A549 (cell line): ENCODE results near the gene POLE. TPM values are rescaled to one million over a fixed set of nuclear protein-coding genes. Genes with fewer than 3 reads are reported as not detected.
A peak's percentile ranks its signal among the peaks of the same experiment; 100 is the strongest.

Experiments used
- ATAC-seq, 2 experiments: fragments of 200-7000 bp in 1 of 2; fragments of >200 bp in 1 of 2; cut with Nextera tagmentation in 1 of 2; cut with Tn5 transposase in 1 of 2; 3 replicates each; pipeline versions ENCODE4 v1.8.0 to v1.9.1; 2018 to 2020; ENCODE audit warnings: mild to moderate bottlenecking in 1 of 2, moderate library complexity in 1 of 2
- CTCF ChIA-PET: fragments of 300-600 bp; sonication (Branson Sonifier 250); formaldehyde crosslinking; extraction: SDS; loops from one replicate; lab custom pipeline; 2021; ENCODE audit warnings: antibody characterized with exemption, inconsistent platforms; lab: Yijun Ruan, JAX
- POLR2A ChIA-PET: fragments of 350-600 bp; formaldehyde crosslinking; extraction: SDS; loops from one replicate; lab custom pipeline; 2021; ENCODE audit warnings: antibody characterized with exemption, inconsistent platforms; lab: Yijun Ruan, JAX
- DNase-seq, 2 experiments: peaks; one replicate each; pipeline versions ENCODE4 v3.0.0 to v3.0.0-alpha.2; 2011 to 2016; ENCODE audit warnings: low read depth in 1 of 2, low spot score in 1 of 2
- FAIRE-seq: peaks from 2 replicates; lab custom pipeline; 2011; peaks lifted over from hg19 to GRCh38; lab: Jason Lieb, UNC
- H3K27ac ChIP-seq, 2 experiments: fragments of >200 bp; sonication (Bioruptor Twin); formaldehyde crosslinking; 3 replicates each; pipeline ENCODE4 v1.5.1; 2016 to 2017
- H3K4me1 ChIP-seq: fragments of >200 bp; sonication (Bioruptor Twin); formaldehyde crosslinking; 3 replicates; pipeline ENCODE4 v1.6.1; 2016
- H3K4me2 ChIP-seq: fragments of >200 bp; sonication (Bioruptor Twin); formaldehyde crosslinking; 3 replicates; pipeline ENCODE4 v1.6.1; 2016
- H3K4me3 ChIP-seq: fragments of >200 bp; sonication (Bioruptor Twin); formaldehyde crosslinking; 3 replicates; pipeline ENCODE4 v1.5.1; 2016
- H3K9me3 ChIP-seq: fragments of >200 bp; sonication (Bioruptor Twin); formaldehyde crosslinking; 3 replicates; pipeline ENCODE4 v1.6.1; 2016
- BHLHE40 ChIP-seq: IDR thresholded peaks from 2 replicates; pipeline ENCODE4 v1.6.1; 2012; ENCODE audit warnings: low read depth, low read length, inconsistent platforms
- EHF ChIP-seq: fragments of 250-450 bp; sonication (Bioruptor Pico); IDR thresholded peaks from 2 replicates; pipeline ENCODE4 v1.5.0; 2020; ENCODE audit warnings: mild to moderate bottlenecking
- EP300 ChIP-seq, 2 experiments: fragments of >200 bp; sonication (Bioruptor Twin); formaldehyde crosslinking; IDR thresholded peaks; 2 replicates in 1 of 2; 3 replicates in 1 of 2; pipeline ENCODE4 v1.6.1; 2016 to 2017
- FOSL2 ChIP-seq, 2 experiments: fragments of 450-650 bp in 1 of 2; fragments of >200 bp in 1 of 2; sonication (Bioruptor Twin) in 1 of 2; formaldehyde crosslinking; IDR thresholded peaks; 2 replicates each; pipeline versions ENCODE4 v1.5.0 to v1.6.1; 2016 to 2020; ENCODE audit warnings: mild to moderate bottlenecking in 1 of 2, moderate library complexity in 1 of 2
- HOXB13 ChIP-seq: fragments of 250-450 bp; sonication (Bioruptor Pico); IDR thresholded peaks from 2 replicates; pipeline ENCODE4 v1.5.0; 2020; ENCODE audit warnings: low read depth, mild to moderate bottlenecking, moderate library complexity
- JUN ChIP-seq, 2 experiments: fragments of >200 bp; sonication (Bioruptor Twin); formaldehyde crosslinking; IDR thresholded peaks; 2 replicates in 1 of 2; 3 replicates in 1 of 2; pipeline ENCODE4 v1.6.1; 2016 to 2017
- KDM1A ChIP-seq: fragments of 200-600 bp; sonication (generic); IDR thresholded peaks from 2 replicates; pipeline ENCODE4 v1.6.1; 2016; ENCODE audit warnings: low read depth, mild to moderate bottlenecking
- KDM5A ChIP-seq: fragments of 200-600 bp; sonication (generic); IDR thresholded peaks from 2 replicates; pipeline ENCODE4 v1.6.1; 2016; ENCODE audit warnings: antibody characterized with exemption, mild to moderate bottlenecking
- MAFK ChIP-seq: fragments of 450-650 bp; IDR thresholded peaks from 2 replicates; pipeline ENCODE4 v1.6.1; 2014; ENCODE audit not compliant: partially characterized antibody
- MAZ ChIP-seq: fragments of 150-350 bp; IDR thresholded peaks from 2 replicates; pipeline ENCODE4 v1.6.1; 2014; ENCODE audit warnings: antibody characterized with exemption, low read depth, low read length, borderline replicate concordance
- NFE2L2 ChIP-seq: fragments of 150-350 bp; conservative IDR thresholded peaks from 2 replicates; pipeline ENCODE4 v1.6.1; 2014; ENCODE audit warnings: low read length
- NPAS2 ChIP-seq: fragments of 250-450 bp; sonication (Bioruptor Pico); IDR thresholded peaks from 2 replicates; pipeline ENCODE4 v1.8.0; 2022; ENCODE audit warnings: mild to moderate bottlenecking, moderate library complexity, borderline replicate concordance
- POLR2A ChIP-seq: IDR thresholded peaks from 2 replicates; pipeline ENCODE4 v1.6.1; 2012; ENCODE audit warnings: mild to moderate bottlenecking, low read length
- RARB ChIP-seq: fragments of 250-450 bp; sonication (Bioruptor Pico); IDR thresholded peaks from 2 replicates; pipeline ENCODE4 v1.8.0; 2021; ENCODE audit warnings: mild to moderate bottlenecking, moderate library complexity
- RFX5 ChIP-seq: fragments of 450-650 bp; IDR thresholded peaks from 2 replicates; pipeline ENCODE4 v1.7.1; 2014; ENCODE audit warnings: antibody characterized with exemption, mild to moderate bottlenecking, moderate library complexity
- SREBF2 ChIP-seq: fragments of 450-650 bp; IDR thresholded peaks from 2 replicates; pipeline ENCODE4 v1.6.1; 2014; ENCODE audit warnings: mild to moderate bottlenecking, moderate library complexity
- TP53 ChIP-seq: fragments of 250-450 bp; sonication (Bioruptor Pico); IDR thresholded peaks from 2 replicates; pipeline ENCODE4 v1.5.0; 2021; ENCODE audit warnings: mild to moderate bottlenecking, moderate library complexity
- ZFP36 ChIP-seq: fragments of 450-650 bp; IDR thresholded peaks from 2 replicates; pipeline ENCODE4 v1.6.1; 2014; ENCODE audit warnings: borderline replicate concordance; ENCODE audit not compliant: partially characterized antibody
- WGBS: methylation state at CpG from one replicate; pipeline ENCODE4 v1.1.6; 2017; ENCODE audit errors: missing lambda C conversion rate; 5-methylcytosine and 5-hydroxymethylcytosine counted together
- polyA plus RNA-seq, 4 experiments: library from polyadenylated mRNA; depleted of rRNA in 3 of 4; stranded (reverse); fragments of >200 nt; fragmentation: RNase III in 1 of 4; extraction: RNeasy Plus Mini Kit Qiagen cat#74134 plus additional on column Dnase treatment in 1 of 4; gene quantifications; 2 replicates in 3 of 4; 3 replicates in 1 of 4; pipeline ENCODE4 v1.2.3, GENCODE V29; 2011 to 2017
- TF ChIP-seq, protein P1 (sequence below): IDR thresholded peaks from 2 replicates; pipeline ENCODE4 v1.6.1; 2012
- TF ChIP-seq, protein P2 (sequence below): IDR thresholded peaks from 2 replicates; pipeline ENCODE4 v1.6.1; 2012; ENCODE audit warnings: low read depth, borderline replicate concordance
- TF ChIP-seq, protein P3 (sequence below): fragments of >200 bp; sonication (Bioruptor Twin); formaldehyde crosslinking; IDR thresholded peaks from 2 replicates; pipeline ENCODE4 v1.6.1; 2016
- TF ChIP-seq, protein P4 (sequence below): fragments of 150-350 bp; IDR thresholded peaks from 2 replicates; pipeline ENCODE4 v1.6.1; 2014; ENCODE audit warnings: low read depth, mild to moderate bottlenecking, low read length
- TF ChIP-seq, protein P5 (sequence below): fragments of 250-450 bp; sonication (Bioruptor Pico); IDR thresholded peaks from 2 replicates; pipeline ENCODE4 v1.5.0; 2020; ENCODE audit warnings: low read depth, mild to moderate bottlenecking, moderate library complexity

Gene POLE
- polyA plus RNA-seq, 2 of the 4 experiments (the other 2 are of a cell fraction) = 28.9 to 67.2 TPM

DNA sequence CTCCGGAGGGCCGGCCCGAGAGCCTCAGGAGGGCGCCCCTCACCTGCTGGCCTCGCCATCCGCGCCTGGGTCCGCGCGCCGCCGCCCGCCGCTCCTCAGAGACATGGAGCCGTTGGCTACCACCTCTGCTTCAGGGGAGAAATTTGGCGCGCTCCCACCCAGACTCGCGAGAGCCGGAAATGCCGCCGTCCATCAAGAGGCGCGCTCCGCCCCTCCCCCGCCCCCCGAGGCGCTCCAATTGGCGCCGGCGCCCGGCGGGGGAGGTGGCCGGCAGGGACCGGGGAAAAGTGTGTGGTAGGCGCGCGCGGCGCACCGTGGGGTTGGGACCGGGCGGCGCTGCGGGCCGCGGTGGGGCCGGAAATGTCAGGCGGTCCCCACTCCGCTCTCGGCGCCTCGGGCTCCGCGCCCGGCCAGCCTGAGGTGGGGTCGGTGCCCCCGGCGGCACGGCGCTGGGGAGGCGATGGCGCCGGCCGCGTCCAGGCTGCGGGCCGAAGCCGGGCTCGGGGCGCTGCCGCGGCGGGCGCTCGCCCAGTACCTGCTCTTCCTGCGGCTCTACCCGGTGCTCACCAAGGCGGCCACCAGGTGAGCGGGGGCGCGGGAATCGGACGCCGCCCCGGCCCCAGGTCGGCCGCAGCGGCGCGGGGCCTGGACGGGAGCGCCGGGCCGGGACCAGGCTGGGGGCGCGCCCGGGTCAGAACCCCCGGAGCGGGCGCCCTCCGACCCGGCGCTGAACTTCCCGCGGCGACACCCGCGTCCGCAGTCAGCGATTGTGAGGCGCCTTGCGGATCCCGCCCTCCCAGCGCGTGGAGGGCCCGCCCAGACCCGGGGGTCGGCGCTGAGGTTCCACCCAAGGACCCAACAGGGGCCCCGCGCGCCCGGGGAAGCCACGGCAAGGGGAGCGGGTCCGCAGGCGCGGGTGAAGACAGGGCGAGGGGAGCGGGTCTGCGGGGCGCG is at the start of gene POLE, which contains the start of gene PXMP2 (continued):
- TF ChIP-seq, protein P1, sequence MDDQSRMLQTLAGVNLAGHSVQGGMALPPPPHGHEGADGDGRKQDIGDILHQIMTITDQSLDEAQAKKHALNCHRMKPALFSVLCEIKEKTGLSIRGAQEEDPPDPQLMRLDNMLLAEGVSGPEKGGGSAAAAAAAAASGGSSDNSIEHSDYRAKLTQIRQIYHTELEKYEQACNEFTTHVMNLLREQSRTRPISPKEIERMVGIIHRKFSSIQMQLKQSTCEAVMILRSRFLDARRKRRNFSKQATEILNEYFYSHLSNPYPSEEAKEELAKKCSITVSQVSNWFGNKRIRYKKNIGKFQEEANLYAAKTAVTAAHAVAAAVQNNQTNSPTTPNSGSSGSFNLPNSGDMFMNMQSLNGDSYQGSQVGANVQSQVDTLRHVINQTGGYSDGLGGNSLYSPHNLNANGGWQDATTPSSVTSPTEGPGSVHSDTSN = peak; percentile 41
- TF ChIP-seq SREBF2 (no peak), FOSL2 (IDR thresholded peaks at IDR 0.05) (no peak), FOSL2 (CRISPR knock-in tag; IDR thresholded peaks at IDR 0.05) (no peak), RFX5 (no peak), HOXB13 (CRISPR knock-in tag) (no peak), MAFK (no peak), NPAS2 (CRISPR knock-in tag) (no peak), NFE2L2 (no peak), BHLHE40 (no peak), EP300 (IDR thresholded peaks at IDR 0.05) (no peak), KDM1A (no peak), ZFP36 (no peak), POLR2A (peak; percentile 44), TP53 (CRISPR knock-in tag) (no peak)
- TF ChIP-seq, protein P2, sequence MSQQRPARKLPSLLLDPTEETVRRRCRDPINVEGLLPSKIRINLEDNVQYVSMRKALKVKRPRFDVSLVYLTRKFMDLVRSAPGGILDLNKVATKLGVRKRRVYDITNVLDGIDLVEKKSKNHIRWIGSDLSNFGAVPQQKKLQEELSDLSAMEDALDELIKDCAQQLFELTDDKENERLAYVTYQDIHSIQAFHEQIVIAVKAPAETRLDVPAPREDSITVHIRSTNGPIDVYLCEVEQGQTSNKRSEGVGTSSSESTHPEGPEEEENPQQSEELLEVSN = peak; percentile 73; the same call in 1 of the 2 replicates
- TF ChIP-seq, protein P3, sequence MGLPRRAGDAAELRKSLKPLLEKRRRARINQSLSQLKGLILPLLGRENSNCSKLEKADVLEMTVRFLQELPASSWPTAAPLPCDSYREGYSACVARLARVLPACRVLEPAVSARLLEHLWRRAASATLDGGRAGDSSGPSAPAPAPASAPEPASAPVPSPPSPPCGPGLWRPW = no peak
- TF ChIP-seq, protein P4, sequence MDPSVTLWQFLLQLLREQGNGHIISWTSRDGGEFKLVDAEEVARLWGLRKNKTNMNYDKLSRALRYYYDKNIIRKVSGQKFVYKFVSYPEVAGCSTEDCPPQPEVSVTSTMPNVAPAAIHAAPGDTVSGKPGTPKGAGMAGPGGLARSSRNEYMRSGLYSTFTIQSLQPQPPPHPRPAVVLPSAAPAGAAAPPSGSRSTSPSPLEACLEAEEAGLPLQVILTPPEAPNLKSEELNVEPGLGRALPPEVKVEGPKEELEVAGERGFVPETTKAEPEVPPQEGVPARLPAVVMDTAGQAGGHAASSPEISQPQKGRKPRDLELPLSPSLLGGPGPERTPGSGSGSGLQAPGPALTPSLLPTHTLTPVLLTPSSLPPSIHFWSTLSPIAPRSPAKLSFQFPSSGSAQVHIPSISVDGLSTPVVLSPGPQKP = no peak

DNA sequence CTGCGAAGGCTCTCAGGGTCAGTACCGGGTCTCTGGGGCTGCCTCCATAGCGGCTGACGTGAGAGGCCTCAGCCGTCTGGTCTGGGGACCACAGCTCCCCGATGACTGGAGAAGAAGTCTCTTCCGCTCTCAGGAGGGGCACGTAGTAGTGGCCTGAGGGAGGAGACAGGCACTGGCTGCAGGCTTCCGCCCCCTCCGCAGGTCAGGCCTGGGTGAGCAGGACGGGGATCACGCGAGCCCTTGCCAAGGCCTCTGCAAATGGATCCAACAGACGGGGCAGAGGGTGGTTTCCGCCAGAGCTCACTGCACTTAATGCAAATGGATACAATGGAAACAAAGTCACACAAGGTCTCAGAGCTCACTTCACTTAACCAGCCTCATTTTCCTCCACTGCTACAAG is 49.8 kb upstream of the POLE start:
- 92% methylated on average over 14 of the region's 15 CpGs for WGBS
- Histone ChIP-seq H3K4me2 (no peak overlapping the region), H3K4me1 (no peaks in the 10 kb centered on the region), H3K27ac (no peak overlapping the region), H3K4me3 (no peak overlapping the region)
- no peak; a peak in 1 of 6 replicates for ATAC-seq
- DNase-seq = no peak
- POLR2A ChIA-PET = no interaction called here
- no peak for FAIRE-seq
- CTCF ChIA-PET = interaction anchor here (0.6 to 1.6 kb wide), 2 partner anchors 16 to 366 kb away, joined by 3 to 4 read pairs; no protein-coding TSS in a partner anchor
- no peak for TF ChIP-seq MAZ
- TF ChIP-seq, protein P2 = no peak
- TF ChIP-seq KDM1A = no peak
- no peak for TF ChIP-seq RARB (CRISPR knock-in tag)
- TF ChIP-seq KDM5A = no peak
- TF ChIP-seq, protein P4 = no peak
- TF ChIP-seq EP300 (IDR thresholded peaks at IDR 0.05) = no peak
- no peak for TF ChIP-seq EHF
- TF ChIP-seq, protein P5, sequence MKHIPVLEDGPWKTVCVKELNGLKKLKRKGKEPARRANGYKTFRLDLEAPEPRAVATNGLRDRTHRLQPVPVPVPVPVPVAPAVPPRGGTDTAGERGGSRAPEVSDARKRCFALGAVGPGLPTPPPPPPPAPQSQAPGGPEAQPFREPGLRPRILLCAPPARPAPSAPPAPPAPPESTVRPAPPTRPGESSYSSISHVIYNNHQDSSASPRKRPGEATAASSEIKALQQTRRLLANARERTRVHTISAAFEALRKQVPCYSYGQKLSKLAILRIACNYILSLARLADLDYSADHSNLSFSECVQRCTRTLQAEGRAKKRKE = no peak
- TF ChIP-seq JUN (IDR thresholded peaks at IDR 0.05) = no peak
- TF ChIP-seq, all 56 proteins: peak for 0
- no peaks in the 10 kb centered on the region for H3K9me3 ChIP-seq
